Activated CD8-positive, alpha-beta memory T cell treated with anti-CD3 and anti-CD28 coated beads, Interleukin-2, amount 50 U/mL, for 4 hours (primary cell): ENCODE results near the gene APC2.
A peak's percentile ranks its signal among the peaks of the same experiment; 100 is the strongest.
"Not testable (repeated sequence)": the region's sequence is repeated elsewhere in the genome, so short reads cannot be mapped to it uniquely, and the experiment has no call there.

Experiments used
- DNase-seq: peaks from one replicate; pipeline ENCODE4 v3.0.0-alpha.2; 2020

Gene APC2

DNA sequence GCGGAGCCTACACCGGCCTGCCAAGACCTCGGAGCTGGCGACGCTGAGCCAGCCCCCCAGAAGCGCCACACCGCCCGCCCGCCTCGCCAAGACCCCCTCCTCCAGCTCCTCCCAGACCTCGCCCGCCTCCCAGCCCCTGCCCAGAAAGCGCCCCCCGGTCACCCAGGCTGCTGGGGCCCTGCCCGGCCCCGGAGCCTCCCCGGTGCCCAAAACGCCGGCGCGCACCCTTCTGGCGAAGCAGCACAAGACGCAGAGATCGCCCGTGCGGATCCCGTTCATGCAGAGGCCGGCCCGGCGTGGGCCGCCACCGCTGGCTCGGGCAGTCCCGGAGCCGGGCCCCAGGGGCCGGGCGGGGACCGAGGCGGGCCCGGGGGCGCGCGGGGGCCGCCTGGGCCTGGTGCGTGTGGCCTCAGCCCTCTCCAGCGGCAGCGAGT is 18.9 kb downstream of the APC2 start:
- DNase-seq: peak; percentile 52

GRCh38 chr19:1469255-1470054 is 19.5 kb downstream of the APC2 start:
- no peak for DNase-seq

DNA sequence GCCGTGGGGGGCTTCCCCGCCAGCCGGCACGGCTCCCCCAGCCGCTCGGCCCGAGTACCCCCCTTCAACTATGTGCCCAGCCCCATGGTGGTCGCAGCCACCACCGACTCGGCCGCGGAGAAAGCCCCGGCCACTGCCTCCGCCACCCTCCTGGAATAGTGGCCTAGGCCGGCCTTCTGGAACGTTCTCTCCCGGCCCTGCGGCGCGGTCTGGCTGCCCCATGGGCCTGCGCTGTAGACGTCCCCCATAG is 20.1 kb downstream of the APC2 start:
- no peak for DNase-seq

GRCh38 chr19:1470305-1471009 is 20.5 kb downstream of the APC2 start:
- DNase-seq: peak; percentile 72

DNA sequence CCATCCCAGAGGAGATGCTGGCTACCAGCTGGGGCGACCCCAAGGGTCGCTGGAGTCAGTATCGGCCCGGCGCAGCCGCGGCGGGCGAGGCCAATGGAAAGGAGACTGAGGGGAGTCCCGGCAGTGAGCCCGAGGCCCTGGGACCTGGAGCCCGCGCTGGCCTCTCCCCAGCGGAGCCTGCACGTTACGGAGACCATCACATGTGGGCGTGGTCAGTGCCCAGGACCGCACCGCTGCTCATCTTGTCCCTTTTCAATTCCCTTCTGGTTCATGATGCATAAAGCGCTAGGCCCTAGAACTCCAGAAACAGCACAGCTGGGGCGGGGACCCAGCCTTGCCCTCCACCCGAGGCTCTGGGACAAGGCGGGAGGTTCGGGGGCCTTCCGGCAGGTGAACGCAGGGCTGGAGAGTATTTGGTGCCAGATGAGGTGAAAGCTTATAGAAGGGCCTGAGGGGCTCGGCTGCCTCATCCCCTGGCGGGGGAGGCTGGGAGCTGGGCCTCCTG is 21.1 kb downstream of the APC2 start:
- no peak for DNase-seq

DNA sequence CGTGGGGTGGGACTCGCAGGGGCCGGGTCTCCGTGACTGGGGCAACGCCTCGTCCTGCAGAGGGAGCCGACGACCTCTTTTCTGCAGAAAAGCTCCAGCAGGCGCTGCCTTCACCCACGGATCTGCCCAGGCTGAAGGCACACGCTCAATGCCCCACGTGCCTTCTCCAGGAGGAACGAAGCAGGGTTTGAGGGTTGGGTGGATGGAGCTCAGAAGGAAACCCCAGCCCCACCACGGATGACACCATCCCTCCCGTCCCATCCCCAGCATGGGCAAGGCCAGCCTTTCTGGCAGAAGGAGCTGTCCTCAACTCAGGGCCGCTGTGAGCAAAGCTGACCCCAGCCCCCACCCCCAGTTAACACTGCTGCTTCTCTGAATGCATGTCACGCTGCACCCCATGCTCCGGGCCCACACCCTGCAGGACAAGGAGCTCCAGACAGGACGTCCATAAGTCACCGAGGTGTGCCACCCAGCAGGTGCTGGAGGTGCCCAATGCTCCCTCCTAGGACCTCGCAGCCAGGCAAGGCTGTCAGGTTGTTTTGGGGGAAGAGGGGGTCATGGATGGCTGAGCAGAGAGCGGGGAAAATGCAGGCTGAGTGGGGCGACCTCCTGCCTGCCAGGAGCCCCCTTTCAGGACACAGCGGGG is 21.7 kb downstream of the APC2 start:
- no peak for DNase-seq

DNA sequence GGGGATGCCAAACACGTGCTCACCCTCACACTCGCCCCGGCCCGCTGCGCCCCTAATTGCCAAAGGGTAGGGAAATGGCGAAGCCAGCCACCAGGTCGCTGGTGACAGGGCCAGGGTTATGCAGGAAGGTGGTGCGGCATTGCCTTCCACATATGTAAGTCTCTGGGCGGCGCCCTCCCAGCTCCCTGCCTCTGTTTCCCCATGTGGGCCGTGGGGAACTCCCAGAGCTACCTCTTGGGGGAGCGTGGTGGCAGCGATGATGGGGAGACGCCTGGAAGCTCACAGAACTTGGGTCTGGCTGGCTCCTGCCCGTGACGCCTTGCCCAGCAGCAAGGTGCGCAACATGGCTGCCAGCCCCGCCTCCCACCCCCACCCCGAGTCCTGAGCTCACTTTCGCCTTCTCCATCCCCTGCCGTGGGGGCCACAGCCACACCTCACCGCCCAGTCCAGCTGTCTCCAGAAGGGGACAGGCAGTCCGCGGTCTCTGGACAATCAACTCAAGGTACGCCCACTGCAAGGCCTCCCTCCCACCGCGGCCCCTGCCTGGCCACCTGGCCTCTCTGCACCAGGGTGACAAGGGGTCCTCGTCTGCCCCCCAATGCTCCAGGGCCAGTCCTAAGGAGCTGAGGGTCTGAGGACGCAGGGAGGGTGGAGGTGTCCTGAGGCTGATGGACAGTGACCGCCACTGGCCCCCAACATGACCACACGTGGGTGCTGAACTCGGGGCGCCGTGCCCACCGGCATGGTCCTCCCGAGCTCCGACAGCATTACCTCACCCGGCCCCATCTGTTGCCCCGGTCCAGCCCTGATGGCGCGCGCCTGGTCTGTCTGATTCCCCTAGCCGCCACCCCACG is 22.5 kb downstream of the APC2 start:
- no peak for DNase-seq

DNA sequence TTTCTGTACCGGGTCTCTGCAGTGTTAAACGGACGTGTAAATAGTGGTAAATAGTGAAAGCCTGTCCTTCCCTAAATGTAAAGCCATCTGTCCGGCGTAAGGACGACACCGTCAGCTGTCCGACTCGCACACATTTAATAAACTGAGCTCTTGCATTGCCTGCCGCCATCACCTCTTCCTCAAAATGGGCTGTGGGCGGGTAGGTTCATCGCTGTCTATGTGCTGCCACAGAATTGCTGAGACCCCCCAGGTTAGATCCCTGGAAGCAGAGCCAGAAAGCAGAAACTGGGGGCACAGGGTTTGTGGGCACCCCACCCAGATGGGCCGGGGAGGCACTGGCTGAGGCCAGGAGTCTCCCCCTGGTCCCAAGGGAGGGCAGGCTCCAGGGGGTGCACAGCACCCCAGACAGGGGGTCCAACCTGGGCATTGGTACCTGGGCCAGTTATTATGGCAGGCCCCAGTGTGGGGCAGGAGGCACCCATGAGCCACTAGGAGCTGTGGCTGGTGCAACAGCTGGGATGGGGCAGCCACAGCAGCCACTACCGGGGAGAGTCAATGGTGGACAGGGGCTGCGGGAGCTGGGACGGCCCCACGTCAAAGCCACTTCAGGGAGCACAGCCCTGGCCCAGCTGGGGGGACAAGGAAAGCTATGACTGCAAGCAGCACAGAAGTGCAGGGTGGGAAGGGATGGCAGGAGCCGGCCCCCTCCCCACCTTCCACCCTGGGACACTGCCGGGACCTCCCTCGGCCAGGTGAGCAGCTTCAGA is 23.3 kb downstream of the APC2 start:
- DNase-seq: no peak

DNA sequence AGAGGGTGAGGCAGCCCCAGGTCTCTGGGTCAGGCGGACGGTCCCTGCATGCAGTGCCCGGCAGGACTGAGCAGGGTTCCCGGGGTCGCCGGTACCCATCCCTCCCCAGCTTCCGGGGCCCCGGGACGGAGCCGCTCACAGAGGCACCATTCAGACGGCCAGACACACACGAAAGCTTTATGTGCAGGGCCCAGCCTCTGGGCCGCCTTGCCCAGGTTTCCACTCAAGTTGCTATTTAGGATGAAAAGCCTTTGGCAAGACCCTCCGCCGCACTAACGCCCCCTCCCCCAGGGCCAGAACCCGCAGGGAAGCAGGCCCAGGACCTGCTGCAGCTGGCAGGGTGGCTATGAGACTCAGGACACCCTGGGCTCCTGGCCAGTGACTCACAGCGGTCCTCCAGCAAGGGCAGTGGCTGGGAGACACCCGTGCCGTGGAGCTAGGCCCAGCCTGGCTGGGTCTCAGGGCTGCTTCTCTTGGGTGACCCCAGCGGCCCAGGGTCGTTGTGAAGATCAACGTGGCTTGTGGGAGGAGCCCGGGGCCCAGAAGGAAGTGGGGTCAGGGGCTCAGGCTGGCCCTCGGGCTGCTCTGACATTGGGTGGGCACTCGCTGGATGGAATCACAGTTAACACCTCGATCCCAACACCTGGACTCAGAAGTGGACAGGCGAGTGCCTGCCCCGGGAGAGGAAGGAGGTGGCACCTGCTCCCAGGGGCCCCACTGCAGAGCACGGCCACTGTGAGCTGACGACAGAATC is 24.3 kb downstream of the APC2 start:
- no peak for DNase-seq

- DNase-seq: peak; percentile 12
Measured at GRCh38 chr19:1474765-1475351, 24.9 kb downstream of the APC2 start.

DNA sequence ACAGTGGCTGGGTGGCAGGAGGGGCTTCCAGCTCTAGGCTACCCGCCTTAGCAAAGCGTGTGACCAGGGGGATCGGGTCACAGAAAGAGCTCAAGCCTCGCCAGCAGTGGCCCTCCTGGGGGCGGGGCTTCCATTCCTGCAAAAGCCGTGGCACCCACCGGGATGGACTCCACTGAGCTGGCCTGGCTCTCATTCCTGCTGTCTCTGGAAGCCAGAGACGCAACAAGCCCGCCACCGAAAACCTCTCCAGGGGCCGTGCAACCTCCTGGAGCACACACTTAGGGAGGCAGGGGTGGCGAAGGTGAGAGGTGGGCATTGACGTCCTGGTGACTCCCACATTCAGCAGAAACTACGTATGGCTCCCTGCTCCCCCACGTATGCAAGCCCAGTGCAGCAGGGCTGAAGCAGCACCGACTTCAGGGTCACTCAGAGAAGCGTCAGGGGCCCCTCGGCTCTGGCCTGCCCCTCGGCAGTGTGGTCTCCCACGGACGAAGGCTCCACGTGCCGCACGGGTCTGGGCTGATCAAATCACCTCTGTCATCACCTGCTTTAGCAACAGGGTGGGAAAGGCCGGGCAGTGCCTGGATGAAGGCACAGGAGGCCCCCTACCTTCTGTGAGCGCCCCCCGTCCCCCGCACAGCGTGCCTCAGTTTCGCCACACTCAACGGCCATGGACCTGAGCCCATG is 26.0 kb downstream of the APC2 start:
- peak; percentile 14 for DNase-seq

DNA sequence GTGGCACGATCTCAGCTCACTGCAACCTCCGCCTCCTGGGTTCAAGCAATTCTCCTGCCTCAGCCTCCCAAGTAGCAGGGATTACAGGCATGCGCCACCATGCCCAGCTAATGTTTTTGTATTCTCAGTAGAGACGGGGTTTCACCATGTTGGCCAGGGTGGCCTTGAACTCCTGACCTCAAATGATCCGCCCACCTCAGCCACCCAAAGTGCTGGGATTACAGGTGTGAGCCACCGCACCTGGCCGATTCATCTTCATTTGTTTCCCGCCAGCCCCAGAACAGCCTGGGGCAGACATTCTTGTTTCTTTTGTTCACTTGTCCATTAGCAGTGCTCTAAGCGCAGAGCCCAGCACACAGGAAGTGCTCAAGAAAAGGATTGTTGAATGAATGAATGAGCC is 27.1 kb downstream of the APC2 start:
- DNase-seq: not testable (repeated sequence)

DNA sequence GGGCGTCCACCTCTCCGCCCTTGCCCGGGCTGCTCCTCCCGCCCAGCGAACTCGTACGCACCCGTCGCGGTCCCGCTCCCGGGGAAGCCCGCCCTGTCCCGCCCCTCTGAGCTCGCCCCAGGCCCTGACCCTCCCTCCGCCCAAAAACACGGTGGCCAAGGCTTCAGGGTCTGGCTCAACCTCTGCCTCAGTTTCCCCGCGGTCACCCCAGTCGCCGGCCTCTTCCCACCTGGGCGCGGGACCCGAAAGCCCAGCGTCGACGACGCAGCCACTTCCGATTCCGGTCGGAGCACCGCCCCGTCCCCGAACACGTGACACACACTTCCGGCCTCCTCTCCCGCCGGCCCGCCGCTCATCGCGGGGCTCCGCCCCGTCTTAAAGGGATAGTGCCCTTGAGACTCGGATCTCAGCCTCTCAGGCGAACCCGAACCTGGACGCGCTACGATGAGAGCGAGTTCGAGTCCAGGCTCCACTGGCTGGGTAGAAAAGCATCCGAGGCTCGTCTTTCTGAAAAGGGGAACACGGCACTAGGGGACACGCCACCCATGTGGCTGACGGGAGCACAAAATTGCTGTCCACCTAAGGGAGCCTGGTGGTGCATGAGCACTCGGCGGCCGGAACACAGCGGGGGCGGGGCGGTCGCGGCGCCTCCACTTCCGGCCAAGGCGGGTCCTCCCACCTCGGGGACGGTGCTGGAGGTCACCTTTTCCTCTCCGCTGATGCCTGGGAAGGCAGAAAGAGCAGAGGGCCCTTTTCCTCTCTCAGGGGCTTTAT is 29.2 kb downstream of the APC2 start, which contains the start of gene C19orf25:
C19orf25 (minus strand) TSS at position 282 of the 774 bp plus-strand sequence. CDS start 312 bp downstream, outside the sequence.
- peak; percentile 92 for DNase-seq

DNA sequence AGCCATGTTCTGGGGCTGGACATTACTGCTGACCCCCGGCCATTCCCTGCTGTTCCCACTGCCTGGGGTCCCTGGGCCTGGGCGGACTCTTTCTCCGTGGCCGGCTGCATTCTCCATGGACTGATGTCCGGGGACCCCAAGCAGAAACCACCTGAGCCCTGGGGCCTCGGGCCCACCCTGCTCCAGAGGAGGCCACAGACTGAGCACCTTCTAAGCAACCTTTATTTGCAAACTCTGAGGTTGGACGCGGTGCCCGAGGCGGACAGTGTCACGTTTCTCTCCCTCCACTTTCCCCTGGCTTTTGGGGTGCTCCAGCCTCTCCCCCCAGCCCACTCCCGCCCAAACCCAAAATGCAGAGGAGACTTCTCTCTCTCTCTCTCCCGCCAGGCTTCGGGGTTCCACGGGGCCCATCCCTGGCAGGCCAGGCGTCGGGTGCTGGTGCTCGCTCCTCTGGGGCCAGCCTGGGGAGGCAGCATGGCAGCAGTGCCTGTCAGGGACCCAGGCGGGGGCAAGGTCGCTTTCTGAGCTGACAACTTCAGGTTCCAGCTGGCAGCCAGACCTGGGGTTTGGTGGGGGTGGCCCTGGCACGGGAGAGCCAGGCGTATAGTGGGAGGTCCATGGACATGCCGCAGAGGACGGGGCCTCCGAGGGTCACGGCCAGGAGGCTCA is 31.4 kb downstream of the APC2 start:
- DNase-seq: no peak

DNA sequence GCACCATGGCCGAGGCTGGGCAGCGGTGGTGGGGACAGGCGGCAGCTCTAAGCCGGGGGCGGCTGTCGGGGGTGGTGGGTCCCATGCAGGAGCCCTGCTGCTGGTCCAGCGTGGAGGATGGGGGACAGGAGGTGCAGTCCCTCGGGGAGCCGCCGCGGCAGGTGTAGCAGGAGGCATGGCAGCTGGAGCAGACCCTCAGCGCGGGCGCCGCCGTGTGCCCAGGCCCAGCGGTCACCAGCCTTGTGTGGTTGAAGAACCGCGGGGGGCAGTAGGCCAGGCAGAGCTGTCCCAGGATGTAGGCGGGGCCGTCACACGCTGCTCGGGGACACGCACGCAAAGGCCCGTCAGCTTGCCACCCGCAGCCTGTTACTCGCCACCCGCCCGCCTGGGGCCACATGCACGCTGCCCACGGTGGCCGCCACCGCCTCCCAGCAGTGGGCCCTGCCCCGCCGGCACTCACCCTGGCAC is 32.0 kb downstream of the APC2 start:
- peak; percentile 16 for DNase-seq

DNA sequence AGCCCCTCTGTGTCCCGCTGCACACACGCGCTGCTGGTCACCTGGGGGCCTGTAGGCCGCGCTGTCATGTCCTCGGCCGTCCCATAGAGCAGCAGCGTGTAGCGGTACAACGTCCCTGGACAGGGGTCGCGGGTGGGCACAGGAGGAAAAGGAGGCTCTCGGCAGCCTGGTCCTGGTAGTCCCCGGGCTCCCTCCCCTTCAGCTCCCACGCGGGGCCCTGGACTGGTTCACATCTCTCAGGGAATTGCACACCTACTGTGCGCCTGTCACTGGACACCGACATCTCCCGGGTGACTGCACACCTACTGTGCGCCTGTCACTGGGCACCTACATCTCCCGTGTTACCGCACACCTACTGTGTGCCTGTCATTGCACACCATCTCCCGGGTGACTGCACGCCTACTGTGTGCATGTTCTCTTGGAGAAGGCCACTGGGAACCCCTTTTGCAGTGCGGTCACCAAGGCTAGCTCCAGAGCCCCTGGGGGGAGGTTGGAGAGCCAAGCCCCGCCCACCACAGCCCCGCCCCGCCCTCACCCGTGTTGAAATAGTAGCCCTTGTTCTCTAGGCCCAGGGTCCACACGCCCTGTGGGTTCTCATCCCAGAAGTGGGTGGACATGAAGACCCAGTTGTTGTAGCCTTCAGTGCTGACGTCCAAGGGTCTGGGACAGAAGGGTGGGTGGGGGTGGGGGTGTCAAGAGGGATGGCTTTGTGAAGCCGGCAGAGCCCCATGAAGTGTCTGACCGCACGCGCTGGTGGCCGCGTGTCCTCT is 32.6 kb downstream of the APC2 start:
- DNase-seq: no peak

DNA sequence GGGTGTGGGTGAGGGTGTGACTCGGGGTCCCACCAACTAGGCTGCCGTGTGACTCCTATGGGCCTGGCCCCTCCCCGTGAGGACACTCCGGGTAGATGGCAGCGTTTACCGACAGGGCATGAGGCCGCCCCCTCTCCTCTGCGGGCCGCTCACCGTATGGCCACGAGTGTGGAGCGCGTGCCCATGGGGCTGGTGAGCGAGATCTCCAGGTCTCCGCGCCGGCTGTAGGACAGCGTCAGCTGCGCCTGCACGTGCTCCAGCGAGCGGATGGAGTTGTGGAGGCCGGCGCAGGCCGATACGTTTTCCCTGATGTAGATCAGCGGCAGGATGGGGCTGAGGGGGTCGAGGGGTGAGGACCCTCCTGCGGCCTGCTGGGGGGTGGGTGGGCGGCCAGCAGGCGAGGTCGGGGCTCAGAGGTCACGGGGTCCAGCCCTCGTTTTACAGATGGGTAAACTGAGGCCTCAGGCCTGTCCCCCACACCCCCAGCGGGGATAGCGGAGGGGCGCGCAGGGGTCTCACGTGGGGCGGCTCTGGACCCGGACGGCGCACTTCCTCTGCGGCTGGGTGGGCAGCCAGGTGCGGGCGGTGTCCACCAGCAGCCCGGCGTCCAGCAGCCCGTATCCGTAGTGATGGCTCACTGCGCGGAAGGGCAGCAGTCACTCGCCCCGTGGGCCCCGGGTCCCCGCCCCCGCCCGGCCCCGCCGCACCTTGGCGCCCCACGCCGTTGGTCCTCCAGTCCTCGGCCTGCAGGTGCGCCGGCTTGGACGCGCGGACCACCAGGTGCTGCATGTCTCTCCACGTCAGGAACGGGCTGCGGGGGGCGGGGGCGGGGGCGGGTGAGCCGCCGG is 33.4 kb downstream of the APC2 start:
- peak; percentile 14 for DNase-seq
